Measurements from ENCODE around the gene NEK7. TPM values are rescaled to one million over a fixed set of nuclear protein-coding genes. Genes with fewer than 3 reads are reported as not detected.

Gene NEK7
- total and polyA plus RNA-seq, 2 of the 4 experiments (the other 2 are of a cell fraction), result 89.0 to 467 TPM

DNA sequence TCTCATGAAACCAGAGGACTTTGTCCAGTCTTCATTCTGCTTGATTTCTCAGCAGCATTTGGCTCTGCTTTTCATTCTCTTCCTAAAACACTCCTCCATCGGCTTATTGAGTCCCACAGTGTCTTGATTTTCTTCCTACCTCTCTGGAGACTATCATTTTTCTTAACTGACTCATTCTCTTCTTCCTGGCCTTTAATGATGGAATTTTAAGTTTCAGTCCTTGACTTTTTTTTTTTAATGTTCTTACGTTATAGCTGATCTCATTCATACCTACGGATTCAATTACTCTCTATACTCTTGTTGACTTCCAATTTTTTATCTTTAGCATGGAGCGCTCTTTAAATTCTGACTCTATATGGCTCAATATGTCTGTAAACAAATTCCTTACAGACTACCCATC lies 111.1 kb downstream of the NEK7 start:
- Histone ChIP-seq H3K14ac (replicated peaks; ENCODE audit: low read depth, low read length) (peak overlapping the region; percentile 81), H4K8ac (ENCODE audit: low read depth in 2 of 2, low read length in 2 of 2) (peak overlapping the region; percentile 55 to 81), H2BK120ac (ENCODE audit: low read depth, low read length) (peak overlapping the region; percentile 93), H3K9me3 (ENCODE audit: control insufficient read depth, insufficient read depth, low read length) (no peaks in the 10 kb centered on the region; the same call in 1 of the 2 replicates), H2AK9ac (replicated peaks; ENCODE audit: low read depth, low read length, poor library complexity) (no peak overlapping the region), H2AFZ (replicated peaks; ENCODE audit: low read length, poor library complexity) (no peak overlapping the region), H3K4me2 (ENCODE audit: low read depth, low read length) (peak overlapping the region; percentile 89; the same call in 1 of the 2 replicates), H3K4me3 (ENCODE audit: insufficient read depth, low read depth, low read length) (no peak overlapping the region), H2BK20ac (ENCODE audit: low read depth, low read length) (peak overlapping the region; percentile 96), H3K18ac (ENCODE audit: low read depth, low read length) (peak overlapping the region; percentile 99; the same call in 1 of the 2 replicates), H3K4me1 (ENCODE audit: control insufficient read depth, insufficient read depth, low read length) (peaks cover 13% of the 10 kb centered on the region), H3K23ac (ENCODE audit: low read depth, low read length) (peak overlapping the region; percentile 73), H3K79me1 (ENCODE audit: low read depth in 1 of 2, low read length in 2 of 2) (peaks cover 12 to 46% of the 10 kb centered on the region in 2 experiments), H3K56ac (ENCODE audit: extremely low read depth, insufficient read depth, low read length) (peak overlapping the region; percentile 67), H3K27me3 (ENCODE audit: control insufficient read depth, insufficient read depth, low read length) (no peaks in the 10 kb centered on the region), H4K91ac (ENCODE audit: insufficient read depth, low read depth, low read length) (peak overlapping the region; percentile 86), H4K5ac (ENCODE audit: low read depth, low read length) (peak overlapping the region; percentile 92; the same call in 1 of the 2 replicates), H3K36me3 (ENCODE audit: control insufficient read depth, insufficient read depth, low read length) (peaks cover 4% of the 10 kb centered on the region; the same call in 1 of the 2 replicates), H3K4ac (ENCODE audit: low read depth, low read length) (peak overlapping the region; percentile 88), H2BK5ac (ENCODE audit: low read depth, low read length, poor library complexity, severe bottlenecking) (peak overlapping the region; percentile 96), H4K20me1 (ENCODE audit: insufficient read depth, low read length) (no peaks in the 10 kb centered on the region), H3K9me1 (ENCODE audit: insufficient read depth, low read length) (no peaks in the 10 kb centered on the region), H3K27ac (ENCODE audit: insufficient read depth, low read length) (peak overlapping the region; percentile 71), H3K9ac (ENCODE audit: low read depth, low read length) (peak overlapping the region; percentile 30; the same call in 1 of the 2 replicates), H2AK5ac (ENCODE audit: low read depth, low read length) (peak overlapping the region; percentile 66), H2BK15ac (ENCODE audit: low read depth, low read length) (peak overlapping the region; percentile 71; the same call in 2 of the 3 replicates)
- ChIA-PET CTCF (no interaction called here), POLR2A (ENCODE audit: unreplicated experiment) (interaction anchor here (0.6 kb wide), 1 partner anchor 166 kb away, joined by 9 read pairs; no protein-coding TSS in a partner anchor)
- dilution Hi-C loops (cut with HindIII; ENCODE audit: low sequenced_read_pairs, unreplicated experiment) (no loop called here), in situ Hi-C loops (cut with MboI; ENCODE audit: low sequenced_read_pairs) (loop anchor here (10.0 kb wide), 1 partner anchor 177 kb away; no protein-coding TSS in a partner anchor), intact Hi-C loops (cut with micrococcal nuclease) (no loop called here)
- no TSS peak for BruUV-seq (replicated peaks)
- no peak for TF ChIP-seq MXI1 (IDR thresholded peaks at IDR 0.05; ENCODE audit: borderline replicate concordance, low read depth, low read length)
- TF ChIP-seq CHD1 (IDR thresholded peaks at IDR 0.05; ENCODE audit: low read depth, low read length), result no peak
- TF ChIP-seq, protein P1, sequence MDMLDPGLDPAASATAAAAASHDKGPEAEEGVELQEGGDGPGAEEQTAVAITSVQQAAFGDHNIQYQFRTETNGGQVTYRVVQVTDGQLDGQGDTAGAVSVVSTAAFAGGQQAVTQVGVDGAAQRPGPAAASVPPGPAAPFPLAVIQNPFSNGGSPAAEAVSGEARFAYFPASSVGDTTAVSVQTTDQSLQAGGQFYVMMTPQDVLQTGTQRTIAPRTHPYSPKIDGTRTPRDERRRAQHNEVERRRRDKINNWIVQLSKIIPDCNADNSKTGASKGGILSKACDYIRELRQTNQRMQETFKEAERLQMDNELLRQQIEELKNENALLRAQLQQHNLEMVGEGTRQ (IDR thresholded peaks at IDR 0.05; ENCODE audit: low read depth, low read length), result no peak
- TF ChIP-seq RCOR1 (IDR thresholded peaks at IDR 0.05; ENCODE audit: insufficient replicate concordance, low read length), result no peak
- TF ChIP-seq MAFK (IDR thresholded peaks at IDR 0.05; ENCODE audit: low read depth, low read length), result no peak
- TF ChIP-seq FOS (IDR thresholded peaks at IDR 0.05; ENCODE audit: low read depth, low read length), result peak; percentile 10; the same call in 1 of the 2 replicates
- no peak for TF ChIP-seq RFX5 (IDR thresholded peaks at IDR 0.05; ENCODE audit: low read depth, low read length)
- TF ChIP-seq SMC3 (IDR thresholded peaks at IDR 0.05; ENCODE audit: low read depth, low read length), result no peak
- ATAC-seq (ENCODE audit: low read depth) (peak; percentile 71), DNase-seq (peak; percentile 86)
- WGBS, 2 experiments (ENCODE audit: extremely low coverage in 2 of 2, insufficient read length in 1 of 2), result no CpG with 5 or more reads among the region's 4 CpGs
